Uterus (tissue), 2 donors: ENCODE data around the gene KCNG2.

Experiments used
- CTCF ChIP-seq, 4 experiments: fragments of 200-600 bp in 2 of 4; fragments of 450-650 bp in 2 of 4; sonication (generic) in 2 of 4; IDR thresholded peaks; one replicate each; pipeline ENCODE4 v1.5.1; 2016 to 2019; ENCODE audit warnings: antibody characterized with exemption in 4 of 4, mild to moderate bottlenecking in 2 of 4, moderate library complexity in 1 of 4
- POLR2A ChIP-seq, 2 donors: fragments of 450-650 bp; IDR thresholded peaks; one replicate each; pipeline ENCODE4 v1.6.1; 2016; ENCODE audit warnings: antibody characterized with exemption in 2 of 2, mild to moderate bottlenecking in 1 of 2, moderate library complexity in 1 of 2

GRCh38 chr18:79947881-79948610, 150.3 kb downstream of the KCNG2 start:
- TF ChIP-seq POLR2A (IDR thresholded peaks at IDR 0.05) (no peak), CTCF (IDR thresholded peaks at IDR 0.05) (no peak)
